Stomach (tissue), 4 donors: ENCODE measurements around the gene STXBP6.

Experiments
- CTCF ChIP-seq, 7 experiments: fragments of 450-650 bp in 4 of 7; fragments of 200-600 bp in 3 of 7; sonication (generic) in 3 of 7; IDR thresholded peaks; one replicate each; pipeline ENCODE4 v1.5.1; 2016 to 2019; ENCODE audit warnings: antibody characterized with exemption in 7 of 7, control low read depth in 2 of 7, mild to moderate bottlenecking in 1 of 7
- EP300 ChIP-seq: sonication (generic); formaldehyde crosslinking; IDR thresholded peaks from one replicate; pipeline ENCODE4 v1.6.1; 2017; ENCODE audit warnings: antibody characterized with exemption
- POLR2A ChIP-seq, 4 donors: fragments of 450-650 bp; IDR thresholded peaks; one replicate each; pipeline ENCODE4 v1.6.1; 2016; ENCODE audit warnings: antibody characterized with exemption in 4 of 4, control low read depth in 2 of 4, mild to moderate bottlenecking in 1 of 4, moderate library complexity in 1 of 4
- POLR2AphosphoS5 ChIP-seq, 3 donors: sonication (generic); formaldehyde crosslinking; IDR thresholded peaks; one replicate each; pipeline ENCODE4 v1.6.1; 2016; ENCODE audit warnings: antibody characterized with exemption in 3 of 3

- TF ChIP-seq CTCF (IDR thresholded peaks at IDR 0.05): no peak
- TF ChIP-seq EP300: no peak
- no peak for TF ChIP-seq POLR2A (IDR thresholded peaks at IDR 0.05)
- no peak for TF ChIP-seq POLR2AphosphoS5 (IDR thresholded peaks at IDR 0.05)
Measured at GRCh38 chr14:25049093-25049567, 817 bp downstream of the STXBP6 start.
